Occipital lobe (tissue), 2 donors: ENCODE measurements around the gene CMTR1. TPM values are rescaled to one million over a fixed set of nuclear protein-coding genes. Genes with fewer than 3 reads are reported as not detected.

Experiments used
- DNase-seq: peaks from one replicate; lab custom pipeline; 2025; lab: John Stamatoyannopoulos, UW
- total RNA-seq: library from RNA; depleted of rRNA; stranded (reverse); fragments of >200 nt; gene quantifications from one replicate; pipeline ENCODE4 v1.2.3, GENCODE V29; 2014

CMTR1 gene
- total RNA-seq, 1 donor from 2014 or later, result 27.8 TPM

GRCh38 chr6:37511201-37511600, 78.2 kb downstream of the CMTR1 start:
- no peak for DNase-seq

DNA sequence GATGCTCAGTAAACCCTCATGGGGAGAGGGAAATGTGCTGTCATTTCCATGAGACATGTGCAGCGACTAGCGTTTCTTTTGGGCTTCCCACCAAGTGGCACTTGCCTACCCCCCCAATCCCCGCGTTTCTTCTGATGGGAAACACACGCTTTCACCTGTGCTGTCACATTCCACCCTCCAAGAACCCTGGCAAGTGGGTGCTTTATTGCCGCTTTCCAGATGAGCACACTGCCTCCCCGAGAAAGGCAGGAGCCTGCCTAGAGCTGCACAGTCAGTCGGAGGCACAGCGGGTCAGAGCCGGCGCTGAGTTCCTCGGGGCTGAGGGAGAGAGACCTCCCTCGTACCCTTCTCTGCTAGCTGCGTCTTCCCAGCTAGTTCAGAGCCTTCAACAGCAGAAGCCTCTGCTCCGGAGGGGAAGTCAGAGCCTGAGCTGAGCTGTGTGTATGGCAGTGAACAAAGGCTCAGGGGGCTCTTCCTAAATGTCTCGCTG, 78.9 kb downstream of the CMTR1 start:
- DNase-seq, result no peak

- no peak for DNase-seq
These were observed 79.5 kb downstream of the CMTR1 start for GRCh38 chr6:37512400-37513011.

GRCh38 chr6:37513155-37513554, 80.1 kb downstream of the CMTR1 start:
- no peak for DNase-seq

- DNase-seq, result no peak
These were observed 80.6 kb downstream of the CMTR1 start for GRCh38 chr6:37513576-37513975.

- no peak for DNase-seq
These were observed 81.3 kb downstream of the CMTR1 start for GRCh38 chr6:37514321-37514771.

- no peak for DNase-seq
These were observed 81.8 kb downstream of the CMTR1 start for GRCh38 chr6:37514837-37515236.

DNA sequence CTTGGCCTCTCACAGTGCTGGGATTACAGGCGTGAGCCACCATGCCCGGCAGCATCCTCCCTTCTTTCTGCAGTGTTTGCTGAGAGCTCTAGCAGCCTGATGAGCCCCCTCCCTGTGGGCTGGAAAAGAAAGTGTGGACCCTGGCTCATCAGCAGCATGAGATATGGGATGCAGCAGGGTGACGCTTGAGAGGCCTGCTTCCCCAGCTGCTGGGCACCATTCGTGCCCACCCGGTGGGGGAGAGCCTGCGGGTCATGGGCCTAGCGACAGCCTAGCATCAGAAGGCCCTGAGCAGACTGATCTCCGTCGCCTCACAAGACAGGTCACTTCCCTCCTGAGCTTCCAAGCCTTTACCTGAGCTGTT, 82.7 kb downstream of the CMTR1 start:
- no peak for DNase-seq

DNA sequence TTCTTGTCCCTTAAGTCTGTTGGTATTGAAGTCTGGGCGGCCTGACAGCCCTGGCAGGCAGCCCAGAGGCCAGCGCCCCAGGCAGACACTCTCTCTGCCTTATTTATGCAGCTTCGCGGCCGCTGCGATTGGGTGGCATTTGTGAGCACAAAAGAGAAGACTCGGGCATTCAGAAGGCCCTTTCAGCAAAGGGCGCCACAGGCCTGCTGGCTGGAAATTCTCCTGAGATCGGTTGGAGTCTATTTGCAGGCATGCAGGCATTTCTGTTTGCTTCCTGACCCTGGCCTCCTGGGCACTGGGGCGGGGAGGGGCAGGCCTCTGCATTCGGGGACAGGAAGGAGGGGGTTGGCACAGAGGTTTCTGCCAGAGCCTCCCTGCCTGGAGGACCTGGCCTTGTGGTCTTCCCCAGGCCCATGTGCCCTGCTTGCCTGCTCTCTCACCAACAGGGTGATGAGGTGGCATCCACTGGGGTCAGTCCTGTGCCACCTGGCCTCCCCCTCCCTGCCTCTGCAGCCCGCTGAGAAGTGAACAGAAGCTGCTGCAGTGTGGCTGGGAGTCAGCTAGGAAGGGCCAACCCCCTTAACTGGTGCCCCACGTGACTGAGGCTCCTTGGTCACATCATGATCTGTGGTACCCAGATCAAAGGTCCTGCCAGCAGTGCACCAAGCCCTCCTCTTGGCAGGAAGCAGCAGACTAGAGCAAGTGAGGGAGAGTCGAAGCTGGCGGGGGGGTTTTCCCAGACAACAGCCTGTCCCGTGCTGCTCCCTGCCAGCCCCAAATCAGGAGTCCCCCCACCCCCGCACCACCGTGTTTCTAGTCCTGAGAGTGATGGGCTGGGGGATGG, 83.3 kb downstream of the CMTR1 start:
- DNase-seq, result peak; percentile 32

DNA sequence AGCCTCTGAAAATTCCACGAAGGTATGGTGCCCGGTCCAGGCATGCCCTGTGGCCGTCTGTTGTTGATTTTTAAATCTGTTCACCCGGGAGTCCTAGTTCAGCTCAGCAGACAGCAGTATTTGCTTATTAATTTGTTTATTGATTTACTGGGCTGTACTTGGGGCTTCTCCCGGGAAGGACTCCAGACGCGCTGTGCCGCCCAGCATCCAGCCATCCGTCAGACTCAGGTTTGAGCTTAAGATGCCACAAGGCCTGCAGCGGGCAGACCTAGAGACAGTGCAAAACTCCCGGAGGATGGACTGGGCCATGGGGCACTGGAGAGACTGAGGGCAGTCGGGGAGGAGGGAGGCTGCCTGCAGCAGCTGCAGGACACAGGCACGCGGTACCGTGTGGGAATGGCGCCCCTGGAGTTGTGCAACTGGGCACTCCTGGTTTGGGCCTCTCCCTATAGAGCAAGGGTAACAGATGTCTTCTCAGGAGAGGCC, 83.9 kb downstream of the CMTR1 start:
- no peak for DNase-seq

DNA sequence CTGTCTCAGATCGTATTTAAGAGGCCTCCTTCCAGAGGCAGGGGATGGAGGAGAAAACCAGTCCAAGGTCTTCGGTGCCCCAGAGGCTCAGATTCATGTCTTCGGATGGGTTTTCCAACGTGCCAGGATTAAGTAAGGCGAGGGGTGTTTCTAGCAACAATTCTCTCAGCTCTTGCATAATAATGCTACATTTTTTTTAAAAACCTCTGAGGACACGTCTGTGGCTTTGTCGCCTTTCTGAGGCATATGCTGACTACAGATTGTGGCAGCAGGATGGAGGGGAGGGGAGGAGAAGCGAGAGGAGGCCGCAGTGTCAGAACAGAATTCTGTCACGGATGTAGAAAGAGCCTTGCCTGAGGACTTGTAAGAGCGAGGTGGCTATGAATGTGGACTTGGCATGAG, 84.4 kb downstream of the CMTR1 start:
- DNase-seq, result no peak

DNA sequence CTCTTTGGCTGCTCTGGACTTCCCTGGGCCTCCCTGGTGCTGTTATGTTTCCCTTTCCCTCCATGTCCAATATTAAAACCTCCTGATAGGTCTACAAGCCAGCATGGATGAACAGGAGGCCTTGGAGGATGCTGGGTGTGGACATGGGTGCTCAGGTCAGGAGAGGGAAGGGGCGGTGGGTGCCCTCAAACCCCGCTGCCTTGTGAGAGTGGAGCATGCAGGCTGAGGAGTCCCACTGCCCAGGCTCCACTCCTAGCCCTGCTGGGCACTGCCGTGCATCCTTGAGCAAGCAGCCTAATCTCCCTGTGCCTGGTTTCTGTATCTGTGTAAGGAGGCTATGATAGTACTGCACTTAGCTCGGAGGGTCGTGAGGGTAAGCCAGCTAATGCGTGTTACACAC, 85.1 kb downstream of the CMTR1 start:
- DNase-seq, result no peak

DNA sequence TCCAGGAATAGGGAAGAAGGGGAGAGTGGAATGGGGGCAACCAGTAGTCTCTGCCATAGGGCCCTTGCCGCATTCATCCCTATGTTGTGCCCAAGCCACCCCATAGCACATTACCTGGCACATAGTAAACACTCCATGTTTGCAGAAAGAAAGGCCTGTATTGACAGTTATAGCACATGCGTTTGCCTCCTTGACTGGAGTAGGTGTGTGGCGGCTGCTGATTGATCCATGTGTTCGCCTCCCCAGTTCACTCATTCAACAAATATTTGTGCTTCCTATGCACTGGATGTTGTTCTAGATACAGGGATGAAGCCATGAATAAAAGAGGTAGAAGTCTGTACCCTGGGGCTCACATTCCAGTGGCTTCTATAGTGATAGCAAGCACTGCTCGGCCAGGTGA, 86.4 kb downstream of the CMTR1 start:
- no peak for DNase-seq

- DNase-seq, result no peak
These were observed 87.9 kb downstream of the CMTR1 start for GRCh38 chr6:37520926-37521325.

DNA sequence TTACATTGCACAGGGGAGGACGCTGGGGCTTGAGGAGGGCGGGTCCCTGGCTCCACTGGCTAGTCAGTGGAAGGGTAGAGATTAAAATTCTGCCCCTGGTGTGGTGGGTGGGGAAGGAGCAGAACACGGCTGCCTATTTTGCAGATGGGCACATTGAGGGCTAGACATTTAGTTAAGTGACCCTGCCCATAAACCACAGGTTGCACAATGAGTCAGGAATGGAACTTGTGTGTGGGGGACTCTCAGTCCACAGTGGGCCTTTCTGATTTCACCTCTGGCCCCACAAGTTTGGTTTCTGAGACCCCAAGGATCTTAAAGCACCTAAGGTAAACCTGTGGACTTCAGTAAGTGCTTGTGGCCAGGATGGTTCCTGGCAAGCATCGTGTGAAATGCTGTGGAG, 88.7 kb downstream of the CMTR1 start:
- DNase-seq, result no peak

DNA sequence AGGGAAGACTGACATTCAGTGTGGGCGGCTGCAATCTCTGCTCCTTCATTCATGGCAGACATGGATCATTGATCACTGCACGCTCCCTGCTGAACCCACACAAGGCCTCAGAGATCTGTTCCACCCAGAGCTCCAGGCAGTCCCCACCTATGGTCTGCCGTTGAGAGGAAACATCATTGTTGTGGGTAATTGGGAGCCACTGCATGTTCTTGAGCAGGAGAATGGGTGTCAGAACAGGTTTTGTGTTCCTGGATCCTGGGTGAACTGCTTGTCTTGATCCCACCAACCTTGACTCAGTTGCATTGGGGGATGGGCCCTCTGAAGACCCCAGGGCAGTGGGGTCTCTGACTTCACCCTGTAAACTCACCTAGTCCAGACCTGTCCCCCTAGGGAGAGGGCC, 89.8 kb downstream of the CMTR1 start:
- DNase-seq, result no peak

DNA sequence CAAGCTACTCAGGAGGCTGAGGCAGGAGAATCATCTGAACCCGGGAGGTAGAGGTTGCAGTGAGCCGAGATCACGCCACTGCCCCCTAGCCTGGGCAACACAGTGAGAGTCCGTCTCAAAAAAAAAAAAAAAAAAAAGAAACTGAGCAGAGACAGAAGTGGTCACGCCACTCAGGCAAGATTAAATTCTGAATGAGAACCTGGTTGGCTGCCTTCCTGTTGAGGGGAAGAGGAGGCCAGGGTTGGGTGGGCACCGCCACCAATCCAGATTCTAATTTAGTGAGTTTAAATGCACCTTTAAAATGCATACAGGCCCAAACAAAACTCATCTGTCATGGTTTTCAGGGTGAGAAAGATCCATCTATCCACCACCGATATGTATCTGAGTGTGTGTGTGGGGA, 90.4 kb downstream of the CMTR1 start:
- no peak for DNase-seq

- DNase-seq, result no peak
These were observed 91.3 kb downstream of the CMTR1 start for GRCh38 chr6:37524025-37524969.

GRCh38 chr6:37524970-37525318, 91.9 kb downstream of the CMTR1 start:
- DNase-seq, result no peak

DNA sequence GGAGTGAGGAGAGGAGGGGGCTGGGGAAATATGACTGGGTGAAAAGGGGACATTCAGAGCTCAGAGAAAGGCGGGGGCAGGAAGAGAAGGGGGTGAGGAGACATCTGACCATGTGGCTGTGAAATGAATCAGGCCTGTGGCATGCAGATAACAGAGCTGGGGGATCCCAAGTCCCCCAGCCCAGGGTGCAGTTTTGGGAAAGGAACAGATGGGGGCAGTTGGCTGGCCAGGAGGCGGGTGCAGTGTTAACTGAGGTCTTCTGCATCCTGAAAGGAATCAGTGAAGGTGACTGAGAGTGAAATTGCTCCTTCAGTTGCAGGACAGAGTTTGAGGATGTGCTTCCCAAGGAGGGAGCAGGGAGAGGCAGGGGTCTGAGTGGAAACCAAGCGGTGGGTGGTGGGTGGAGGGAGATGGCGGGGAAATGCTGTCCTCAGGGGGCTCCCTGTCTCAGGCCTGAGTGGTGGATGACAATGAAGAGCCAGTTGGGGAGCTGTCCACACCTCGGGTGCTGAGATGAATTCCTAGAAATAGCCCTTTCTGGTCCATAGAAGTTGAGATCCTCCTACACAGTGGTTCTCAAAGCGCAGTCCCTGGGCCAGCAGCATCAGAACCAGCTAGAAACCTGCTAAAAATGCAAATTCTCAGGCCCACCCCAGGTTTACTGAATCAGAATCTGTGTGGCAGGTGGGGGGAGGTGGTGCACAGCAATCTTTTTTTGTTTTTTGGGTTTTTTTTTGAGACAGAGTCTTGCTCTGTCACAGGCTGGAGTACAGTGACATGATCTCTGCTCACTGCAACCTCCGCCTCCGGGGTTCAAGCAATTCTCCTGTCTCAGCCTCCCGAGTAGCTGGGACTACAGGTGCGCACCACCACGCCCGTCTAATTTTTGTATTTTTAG, 92.7 kb downstream of the CMTR1 start:
- no peak for DNase-seq

GRCh38 chr6:37528541-37528940, 95.5 kb downstream of the CMTR1 start:
- no peak for DNase-seq
